ENCODE results near the gene TUBB2A.
A peak's percentile ranks its signal among the peaks of the same experiment; 100 is the strongest.
"Not testable (repeated sequence)": the region's sequence is repeated elsewhere in the genome, so short reads cannot be mapped to it uniquely, and the experiment has no call there.

The TUBB2A gene

GRCh38 chr6:3157131-3157933 is at the start of gene TUBB2A:
Gene TUBB2A, minus strand, starts transcription at chr6:3157544. Its CDS starts 81 bp downstream, at chr6:3157463.
- peak; percentile 59 to 74 (median 60) for DNase-seq (ENCODE audit: low read depth in 3 of 3)

GRCh38 chr6:3206339-3207015 is 49.1 kb upstream of the TUBB2A start:
- no peak for DNase-seq (ENCODE audit: low read depth in 3 of 3)

GRCh38 chr6:3205913-3206312 is 48.6 kb upstream of the TUBB2A start:
- no peak for DNase-seq (ENCODE audit: low read depth in 3 of 3)

GRCh38 chr6:3204921-3205320 is 47.6 kb upstream of the TUBB2A start:
- DNase-seq (ENCODE audit: low read depth in 3 of 3): no peak

- no peak for DNase-seq (ENCODE audit: low read depth in 3 of 3)
Observed at GRCh38 chr6:3202999-3203696, 45.8 kb upstream of the TUBB2A start.

- DNase-seq (ENCODE audit: low read depth in 3 of 3): no peak
Observed at GRCh38 chr6:3201388-3201787, 44.0 kb upstream of the TUBB2A start.

- DNase-seq (ENCODE audit: low read depth in 3 of 3): no peak
Observed at GRCh38 chr6:3200682-3201081, 43.3 kb upstream of the TUBB2A start.

GRCh38 chr6:3199382-3199781 is 42.0 kb upstream of the TUBB2A start:
- no peak for DNase-seq (ENCODE audit: low read depth in 3 of 3)

- not testable (repeated sequence) for DNase-seq (ENCODE audit: low read depth in 3 of 3)
Observed at GRCh38 chr6:3197734-3198133, 40.4 kb upstream of the TUBB2A start.

GRCh38 chr6:3196770-3197169 is 39.4 kb upstream of the TUBB2A start:
- no peak for DNase-seq (ENCODE audit: low read depth in 3 of 3)

- no peak for DNase-seq (ENCODE audit: low read depth in 3 of 3)
Observed at GRCh38 chr6:3195695-3196497, 38.6 kb upstream of the TUBB2A start.

GRCh38 chr6:3195420-3195694 is 38.0 kb upstream of the TUBB2A start:
- DNase-seq (ENCODE audit: low read depth in 3 of 3): no peak

GRCh38 chr6:3194535-3195419 is 37.4 kb upstream of the TUBB2A start:
- no peak for DNase-seq (ENCODE audit: low read depth in 3 of 3)

GRCh38 chr6:3193102-3193849 is 35.9 kb upstream of the TUBB2A start:
- DNase-seq (ENCODE audit: low read depth in 3 of 3): no peak

- DNase-seq (ENCODE audit: low read depth in 3 of 3): no peak
Observed at GRCh38 chr6:3190779-3191178, 33.4 kb upstream of the TUBB2A start.

- DNase-seq (ENCODE audit: low read depth in 3 of 3): no peak
Observed at GRCh38 chr6:3190056-3190455, 32.7 kb upstream of the TUBB2A start.

GRCh38 chr6:3189192-3189591 is 31.8 kb upstream of the TUBB2A start:
- not testable (repeated sequence) for DNase-seq (ENCODE audit: low read depth in 3 of 3)

- no peak for DNase-seq (ENCODE audit: low read depth in 3 of 3)
Observed at GRCh38 chr6:3188262-3188661, 30.9 kb upstream of the TUBB2A start.

- no peak for DNase-seq (ENCODE audit: low read depth in 3 of 3)
Observed at GRCh38 chr6:3186974-3187382, 29.6 kb upstream of the TUBB2A start.

GRCh38 chr6:3183066-3183465 is 25.7 kb upstream of the TUBB2A start:
- no peak for DNase-seq (ENCODE audit: low read depth in 3 of 3)
